Fibroblast of peridontal ligament (primary cell): ENCODE data around the gene GPLD1.
"Not testable (repeated sequence)": the region's sequence is repeated elsewhere in the genome, so short reads cannot be mapped to it uniquely, and the experiment has no call there.

Source experiments
- DNase-seq: peaks from one replicate; pipeline ENCODE4 v3.0.0-alpha.2; 2010; ENCODE audit errors: extremely low read depth

Gene GPLD1

GRCh38 chr6:24382891-24383494 is 106.4 kb downstream of the GPLD1 start:
- DNase-seq: not testable (repeated sequence)

GRCh38 chr6:24382220-24382540 is 107.2 kb downstream of the GPLD1 start:
- DNase-seq: no peak

GRCh38 chr6:24381476-24382219 is 107.7 kb downstream of the GPLD1 start:
- no peak for DNase-seq

- no peak for DNase-seq
These were observed 110.8 kb downstream of the GPLD1 start for GRCh38 chr6:24378473-24379097.
